ENCODE results near the gene PLXNB2.

PLXNB2 gene

DNA sequence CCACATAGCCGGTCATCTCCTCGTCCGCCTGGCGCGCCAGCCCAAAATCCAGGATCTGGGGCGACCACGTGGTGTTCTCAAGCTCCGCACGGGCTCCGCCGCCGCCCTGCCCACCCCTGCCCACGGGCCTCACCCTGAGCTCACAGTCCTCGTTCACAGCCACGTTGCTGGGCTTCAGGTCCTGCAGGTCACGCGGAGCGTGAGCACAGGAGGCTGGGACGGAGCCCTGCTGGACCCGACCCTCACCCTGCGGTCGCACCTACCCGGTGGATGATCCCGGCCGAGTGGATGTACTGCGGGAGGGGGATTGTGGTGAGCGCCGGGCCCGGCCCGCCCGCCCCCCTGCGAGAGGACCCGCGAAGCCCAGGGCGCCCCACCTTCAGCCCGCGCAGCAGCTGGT is 40.5 kb downstream of the PLXNB2 start:
- DNase-seq (ENCODE audit: low read depth in 3 of 3) = no peak

DNA sequence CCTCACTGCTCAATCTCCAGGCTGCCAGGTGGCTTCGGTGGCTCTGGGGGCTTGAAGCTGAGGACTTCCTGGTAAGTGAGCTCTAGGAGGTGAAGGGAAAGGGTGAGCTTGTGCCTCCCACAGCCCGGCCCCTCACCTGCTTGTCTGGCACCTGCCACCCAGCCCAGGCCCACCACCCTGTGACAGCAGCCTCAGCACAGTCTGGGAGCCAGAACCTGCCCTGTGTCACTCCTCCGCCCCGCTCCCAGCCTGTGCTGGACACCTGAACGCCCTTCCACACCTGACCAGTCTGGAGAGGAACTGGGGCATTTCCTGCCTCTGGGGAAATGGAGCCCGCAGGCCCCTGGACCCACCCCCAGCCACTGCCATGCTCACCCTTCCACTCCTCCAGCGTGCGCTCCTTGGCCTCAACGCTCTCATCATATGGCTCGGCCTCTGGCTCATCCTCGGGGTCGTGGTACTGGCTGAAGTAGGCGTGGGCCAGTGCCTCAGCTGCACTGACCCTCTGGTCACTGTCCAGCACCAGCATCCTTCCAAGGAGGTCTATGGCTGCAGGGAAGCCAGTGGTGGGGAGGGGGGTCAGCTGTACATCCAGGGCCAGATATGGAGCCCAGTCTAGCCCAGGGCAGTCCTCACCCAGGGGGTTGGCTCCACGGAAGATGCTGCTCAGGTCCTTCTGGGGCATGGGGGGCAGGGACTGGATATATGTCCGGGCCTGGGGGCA is 42.3 kb downstream of the PLXNB2 start:
- no peak for DNase-seq (ENCODE audit: low read depth in 3 of 3)

DNA sequence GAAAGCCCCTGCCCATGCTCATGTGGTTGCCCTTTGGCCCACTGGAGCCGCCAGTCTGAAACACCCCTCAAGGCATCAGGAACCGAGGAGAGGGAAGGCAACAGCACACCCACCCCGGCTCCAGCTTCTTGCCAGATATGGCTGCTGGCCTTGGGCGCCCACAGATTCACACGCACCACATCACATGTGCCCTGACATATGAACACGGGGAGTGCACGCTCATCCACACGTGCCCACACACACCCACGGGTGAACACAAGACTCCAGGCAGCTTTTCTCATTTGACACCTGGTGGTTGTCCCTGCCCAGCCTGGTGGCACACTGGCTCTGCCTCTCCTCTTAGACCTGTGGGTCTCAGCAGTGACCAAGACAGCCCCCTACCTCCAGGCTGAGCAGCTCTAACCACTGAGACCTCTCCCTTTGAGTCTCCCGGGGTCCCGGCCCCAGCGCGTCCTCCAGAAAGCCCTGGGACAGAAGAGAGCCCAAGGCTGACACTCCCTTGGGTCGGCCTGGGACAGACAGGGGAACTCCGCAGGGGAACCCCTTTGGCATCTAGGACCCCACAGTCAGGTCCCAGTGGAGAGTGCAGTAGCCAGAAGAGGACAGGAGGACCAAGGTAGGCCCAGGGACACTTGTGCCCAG is 43.2 kb downstream of the PLXNB2 start:
- no peak for DNase-seq (ENCODE audit: low read depth in 3 of 3)

DNA sequence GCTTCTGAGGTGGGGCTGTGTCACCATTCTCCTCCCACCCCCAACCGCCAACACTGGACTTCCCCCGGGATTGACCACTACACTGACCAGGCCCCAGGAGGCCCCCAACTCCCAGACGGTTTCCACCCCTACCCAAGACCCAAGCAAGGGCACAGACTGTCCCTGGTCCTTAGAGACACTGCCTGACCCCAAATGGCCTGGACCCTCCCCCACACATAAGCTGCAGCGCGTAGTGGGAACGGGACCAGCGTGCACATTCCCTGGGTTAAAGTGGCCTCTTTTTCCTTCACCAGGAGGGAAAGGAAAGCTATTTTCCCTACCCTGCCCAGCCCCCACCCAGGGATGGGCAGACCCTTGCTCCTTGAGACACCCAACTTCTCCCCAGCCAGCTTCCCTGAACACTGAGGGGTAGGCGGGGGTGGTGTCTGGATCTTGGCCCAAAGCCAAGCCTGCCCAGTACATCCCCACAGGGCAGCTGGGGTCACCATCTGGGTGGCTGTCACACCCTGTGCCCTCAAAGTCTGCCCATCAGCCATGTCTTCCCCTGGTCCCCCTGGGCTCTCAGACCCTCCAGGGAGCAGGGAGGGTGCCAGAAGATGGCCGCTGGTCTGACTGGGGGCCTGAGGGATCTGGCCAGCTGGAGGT is 44.4 kb downstream of the PLXNB2 start:
- DNase-seq (ENCODE audit: low read depth in 3 of 3) = no peak

DNA sequence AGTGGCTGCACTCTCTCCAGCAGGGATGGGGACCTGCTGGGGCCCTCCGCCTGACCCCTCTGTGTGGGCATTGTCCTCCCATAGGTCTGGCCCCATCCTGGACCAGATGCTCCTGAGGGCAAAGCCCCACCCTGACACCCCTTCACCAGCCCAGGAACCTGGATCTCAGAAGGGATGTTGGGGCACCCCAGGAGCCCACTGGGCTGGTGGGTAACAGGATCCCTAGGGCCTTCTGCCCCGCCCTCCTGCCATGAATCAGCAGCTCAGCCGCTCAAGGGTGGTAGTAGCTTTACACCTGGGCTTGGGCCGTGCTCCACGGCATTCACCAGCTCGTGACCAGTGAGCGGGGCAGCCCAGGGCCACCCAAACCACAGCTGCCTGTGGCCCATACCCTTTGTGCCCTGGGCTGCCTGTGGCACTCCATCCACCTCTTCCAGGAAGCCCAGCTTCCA is 45.0 kb downstream of the PLXNB2 start:
- DNase-seq (ENCODE audit: low read depth in 3 of 3) = no peak

DNA sequence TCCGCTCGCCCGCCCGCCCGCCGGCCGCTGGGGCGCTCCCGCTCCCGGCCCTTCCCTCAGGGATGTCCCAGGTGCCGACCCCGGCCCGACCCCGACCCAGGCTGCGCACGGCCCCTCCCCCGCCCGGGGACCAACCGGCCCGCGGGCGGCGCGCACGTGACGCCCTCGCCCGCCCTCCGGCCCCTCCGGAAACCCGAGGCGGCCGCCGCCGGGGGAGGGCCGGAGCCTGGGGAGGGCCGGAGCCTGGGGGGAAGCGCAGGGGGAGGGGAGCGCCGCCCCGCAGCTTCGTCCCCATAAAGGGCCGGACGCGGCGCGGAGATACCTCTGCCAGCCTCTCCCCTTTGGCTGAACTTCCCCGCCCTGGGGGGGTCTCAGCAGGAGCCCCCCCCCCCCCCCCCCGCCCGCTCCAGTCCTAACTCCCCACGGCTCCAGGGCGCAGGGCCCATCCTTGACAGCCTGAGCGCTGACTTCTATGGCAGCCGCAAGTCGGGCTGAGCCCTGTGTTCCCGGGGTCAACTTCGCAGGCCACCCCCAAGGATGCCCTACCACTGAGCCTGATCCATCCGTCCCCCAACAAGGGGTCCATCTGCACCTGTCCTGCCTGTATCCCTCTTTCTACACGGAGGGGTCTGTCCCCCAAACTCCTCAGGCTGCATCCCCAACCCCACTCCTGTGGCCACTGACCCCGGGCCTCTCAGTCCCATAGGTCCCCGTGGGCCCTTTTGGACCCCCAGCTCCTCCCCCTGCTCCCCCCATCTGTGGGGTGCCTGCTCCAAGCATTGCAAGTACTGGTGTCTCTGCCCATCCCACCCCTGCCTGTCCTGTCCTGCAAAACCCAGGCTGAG is 45.6 kb downstream of the PLXNB2 start, which contains the start of gene MAPK12:
TSS of gene MAPK12 (minus strand) at position 69 of the 845 bp plus-strand sequence. CDS start 174 bp downstream, outside the sequence.
- no peak for DNase-seq (ENCODE audit: low read depth in 3 of 3)

DNA sequence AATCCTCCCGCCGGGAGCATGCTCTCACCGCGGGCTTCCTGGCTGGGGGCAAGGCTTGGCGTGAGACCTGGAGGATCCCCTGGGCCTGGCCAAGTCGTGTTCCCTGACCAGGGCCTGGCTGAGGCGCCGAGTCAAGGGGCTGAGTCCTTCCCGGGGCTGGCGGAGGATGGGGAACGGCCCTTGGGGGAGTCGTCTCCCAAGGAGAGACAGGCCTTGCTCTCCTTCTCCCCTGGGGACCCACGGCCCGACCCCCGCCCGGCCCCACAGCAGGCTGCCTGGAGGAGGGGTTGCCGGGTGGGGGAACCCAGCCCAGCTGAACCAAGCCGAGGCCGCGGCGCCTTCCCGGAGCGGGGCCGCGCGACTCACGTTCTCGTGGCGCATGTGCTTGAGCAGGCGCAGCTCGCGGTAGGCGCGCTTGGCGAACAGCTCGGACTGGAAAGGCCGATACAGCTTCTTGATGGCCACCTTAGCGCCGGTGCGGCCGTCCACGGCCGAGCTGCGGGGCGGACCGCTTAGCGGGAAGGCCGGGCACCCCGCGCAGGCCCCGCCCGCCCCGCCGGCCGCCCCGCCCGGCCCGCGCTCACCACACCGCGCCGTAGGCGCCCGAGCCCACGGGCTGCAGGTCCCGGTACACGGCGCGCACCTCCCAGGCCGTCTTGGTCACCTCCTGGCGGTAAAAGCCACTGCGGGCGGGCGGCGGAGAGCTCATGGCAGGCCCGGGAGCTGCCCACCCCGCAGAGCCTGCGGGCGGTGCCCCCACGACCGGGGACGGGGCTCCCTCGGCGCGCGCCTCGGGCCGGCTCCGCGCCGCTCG is 46.4 kb downstream of the PLXNB2 start:
- peak in 1 of 3 experiments; percentile 37 for DNase-seq (ENCODE audit: low read depth in 3 of 3)

DNA sequence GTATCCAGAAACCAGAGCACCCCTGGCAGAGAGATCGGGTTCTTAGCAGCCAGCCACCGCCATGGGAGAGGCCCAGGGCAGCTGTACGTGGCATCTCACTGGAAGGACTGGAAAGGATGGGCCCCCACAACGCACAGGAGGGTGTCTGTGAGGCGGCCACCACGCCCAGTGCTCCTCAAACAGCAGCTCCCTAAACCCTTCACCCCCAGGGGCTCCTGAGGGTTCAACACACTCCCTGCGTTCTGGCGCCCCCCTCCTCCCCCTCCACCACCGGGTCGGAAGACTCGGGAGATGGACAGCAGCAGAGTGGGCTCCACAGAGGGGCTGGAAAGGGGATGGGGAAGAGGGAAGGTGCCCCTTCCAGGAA is 47.0 kb downstream of the PLXNB2 start:
- no peak for DNase-seq (ENCODE audit: low read depth in 3 of 3)

DNA sequence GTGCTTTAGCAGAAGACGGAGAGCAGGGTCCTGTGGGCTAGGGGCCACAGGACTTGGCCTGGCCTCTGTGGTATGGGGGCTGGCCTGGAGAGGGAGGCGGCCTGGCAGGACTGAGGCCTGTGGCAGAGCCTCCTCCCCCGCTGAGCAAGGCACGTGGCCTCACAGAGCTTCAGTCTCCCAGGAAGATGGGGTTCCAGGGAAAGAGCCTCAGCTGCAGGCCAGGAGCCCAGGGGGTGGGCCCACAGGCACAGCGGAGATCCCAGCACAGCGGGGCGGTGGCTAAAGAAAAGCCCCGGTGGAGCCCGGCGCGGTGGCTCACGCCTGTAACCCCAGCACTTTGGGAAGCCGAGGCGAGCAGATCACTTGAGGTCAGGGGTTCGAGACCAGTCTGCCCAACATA is 48.1 kb downstream of the PLXNB2 start:
- no peak for DNase-seq (ENCODE audit: low read depth in 3 of 3)

DNA sequence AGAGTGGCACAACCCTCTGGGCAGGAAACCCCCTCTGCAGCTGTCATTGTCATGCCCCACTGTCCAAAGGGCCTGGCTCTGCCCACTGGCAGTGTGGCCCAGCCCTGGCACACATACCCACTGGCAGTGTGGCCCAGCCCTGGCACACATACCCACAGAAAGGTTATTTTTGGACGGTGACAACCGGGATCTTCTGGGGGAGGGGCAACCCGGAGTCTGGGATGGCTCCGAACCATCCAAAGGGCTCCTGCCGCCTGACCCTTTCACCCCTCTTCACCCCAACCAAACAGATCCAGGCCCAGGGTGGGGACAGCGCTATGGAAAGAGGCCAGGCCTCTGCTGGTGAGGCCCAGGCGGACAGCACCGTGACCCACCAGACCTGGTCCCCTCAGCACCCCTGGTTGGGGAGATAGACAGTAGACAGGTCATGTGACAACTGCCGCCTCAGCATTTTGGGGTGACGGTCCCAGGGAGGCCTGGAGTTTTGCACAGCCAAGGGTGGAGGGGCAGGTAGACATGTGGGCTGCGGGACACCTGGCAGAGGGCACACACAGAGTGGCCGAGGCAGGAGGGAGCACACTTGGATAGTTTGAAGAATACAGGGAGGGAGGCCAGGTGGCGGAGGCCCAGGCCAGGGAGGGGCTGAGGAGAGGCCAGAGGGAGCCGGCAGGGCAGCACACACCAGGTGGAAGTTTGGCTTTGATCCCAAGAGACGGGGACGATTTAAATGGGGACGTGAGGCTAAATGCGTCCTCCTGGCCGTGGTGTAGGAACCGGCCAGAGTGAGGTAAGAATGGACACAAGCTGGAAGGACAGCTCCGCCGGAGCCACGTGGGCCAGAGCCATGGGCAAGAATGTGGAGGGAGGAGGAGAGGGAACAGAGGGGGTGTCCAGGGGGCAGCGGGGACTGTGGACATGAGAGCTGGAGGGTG is 48.8 kb downstream of the PLXNB2 start:
- no peak for DNase-seq (ENCODE audit: low read depth in 3 of 3)

DNA sequence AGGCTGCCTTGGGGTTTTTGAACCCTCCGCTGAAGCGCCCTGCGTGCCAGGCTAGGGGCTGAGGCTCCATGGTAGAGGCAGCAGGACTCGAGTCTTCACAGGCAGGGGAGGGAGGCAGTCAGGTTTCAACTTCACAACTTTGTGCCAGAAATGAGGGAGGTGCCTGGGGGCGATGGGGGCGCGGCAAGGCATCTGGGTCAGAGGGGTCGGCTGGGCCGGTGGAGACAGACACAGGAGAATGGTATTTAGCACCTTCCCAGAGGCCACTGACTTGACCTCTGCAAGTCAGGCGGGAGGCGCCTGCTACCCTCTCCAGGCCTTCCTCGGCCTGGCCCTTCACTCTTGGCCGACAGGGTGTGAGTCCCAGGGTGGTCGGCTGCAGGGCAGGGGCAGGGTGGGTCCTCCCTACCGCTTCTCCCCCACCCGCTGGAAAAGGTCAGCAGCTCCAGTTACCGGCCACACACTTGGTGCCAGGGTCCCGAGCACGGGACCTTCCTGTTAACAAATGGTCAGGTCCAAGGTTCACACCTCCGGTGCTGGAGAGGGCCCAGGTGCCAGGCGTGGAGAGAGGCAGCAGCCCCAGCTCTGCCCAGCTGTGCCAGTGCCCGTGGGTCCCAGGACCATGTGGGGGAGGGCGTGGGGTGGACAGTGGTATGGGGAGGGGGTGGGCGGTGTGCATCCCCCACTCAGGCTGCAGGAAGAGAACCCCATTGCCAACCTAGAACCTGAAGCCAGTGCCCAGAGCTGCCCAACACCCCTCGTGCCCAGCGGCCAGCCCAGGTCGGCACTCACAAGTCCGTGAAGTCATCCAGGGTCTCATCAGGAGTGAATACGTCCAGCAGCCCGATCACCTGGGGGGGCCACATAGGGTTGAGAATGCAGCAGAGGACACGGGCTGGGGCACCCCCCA is 49.7 kb downstream of the PLXNB2 start:
- no peak for DNase-seq (ENCODE audit: low read depth in 3 of 3)

DNA sequence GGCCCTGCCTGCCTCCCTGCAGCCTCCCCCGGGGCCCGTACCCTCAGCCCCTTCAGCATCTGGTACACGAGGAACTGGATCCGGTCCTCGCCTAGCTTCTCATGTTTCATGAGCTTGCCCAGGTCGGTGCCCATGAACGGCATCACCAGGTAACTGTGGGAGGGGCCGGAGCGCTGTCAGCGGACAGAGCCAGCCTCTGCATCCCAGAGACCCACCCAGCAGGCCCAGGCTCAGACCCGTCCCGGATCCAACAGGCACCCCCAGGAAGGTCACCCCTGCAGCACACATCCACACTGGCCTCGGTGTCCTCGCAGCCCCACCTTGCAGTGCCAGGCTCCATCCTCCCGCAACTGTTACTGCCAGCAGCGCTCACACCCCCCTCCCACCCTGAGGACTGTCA is 50.4 kb downstream of the PLXNB2 start:
- DNase-seq (ENCODE audit: low read depth in 3 of 3) = no peak

DNA sequence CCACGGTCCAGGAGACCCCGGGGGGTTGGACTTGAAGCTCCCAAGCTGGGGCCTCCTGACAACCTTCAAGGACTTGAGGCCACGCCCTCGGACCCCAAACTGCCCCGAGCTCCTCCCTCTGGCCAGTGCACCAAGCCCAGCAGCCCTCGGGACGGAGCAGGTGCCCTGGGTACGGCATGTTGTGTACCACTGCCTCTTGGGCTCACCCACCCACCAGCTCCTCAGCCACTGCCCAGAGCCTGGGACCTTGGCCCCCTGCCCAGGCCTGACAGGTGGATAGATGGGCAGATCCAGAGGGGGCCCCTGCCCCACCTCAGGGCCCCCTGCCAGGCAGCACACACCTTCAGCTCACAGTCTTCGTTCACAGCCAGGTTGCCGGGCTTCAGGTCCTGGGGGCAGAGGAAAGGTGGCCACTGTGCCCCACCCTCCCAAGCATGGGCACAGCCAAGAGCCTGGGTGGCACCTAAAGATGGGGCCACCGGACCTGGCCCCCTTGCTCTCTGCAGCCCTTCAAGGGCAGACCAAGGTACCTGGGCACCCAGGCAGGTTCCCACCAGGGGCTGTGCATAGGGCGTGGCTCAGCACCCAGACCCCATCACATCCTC is 51.1 kb downstream of the PLXNB2 start:
- DNase-seq (ENCODE audit: low read depth in 3 of 3) = no peak

DNA sequence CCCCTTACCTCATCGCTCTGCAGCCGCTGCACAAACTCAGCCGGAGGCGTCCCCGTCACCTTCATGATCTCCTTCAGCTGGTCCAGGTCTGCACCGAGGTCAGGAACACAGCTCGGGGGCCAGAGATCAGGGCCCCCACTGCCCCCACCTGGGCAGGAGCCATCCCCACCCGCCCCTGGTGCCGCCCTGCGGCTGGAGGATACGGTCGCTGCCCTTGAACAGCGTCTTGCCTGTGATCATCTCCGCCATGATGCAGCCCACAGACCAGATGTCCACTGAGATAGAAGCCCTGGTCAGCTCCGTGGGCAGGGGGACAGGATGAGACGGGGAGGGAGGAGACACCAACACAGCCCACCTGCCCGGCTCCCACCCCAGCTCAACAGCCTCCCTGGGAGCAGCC is 51.8 kb downstream of the PLXNB2 start:
- DNase-seq (ENCODE audit: low read depth in 3 of 3) = no peak

DNA sequence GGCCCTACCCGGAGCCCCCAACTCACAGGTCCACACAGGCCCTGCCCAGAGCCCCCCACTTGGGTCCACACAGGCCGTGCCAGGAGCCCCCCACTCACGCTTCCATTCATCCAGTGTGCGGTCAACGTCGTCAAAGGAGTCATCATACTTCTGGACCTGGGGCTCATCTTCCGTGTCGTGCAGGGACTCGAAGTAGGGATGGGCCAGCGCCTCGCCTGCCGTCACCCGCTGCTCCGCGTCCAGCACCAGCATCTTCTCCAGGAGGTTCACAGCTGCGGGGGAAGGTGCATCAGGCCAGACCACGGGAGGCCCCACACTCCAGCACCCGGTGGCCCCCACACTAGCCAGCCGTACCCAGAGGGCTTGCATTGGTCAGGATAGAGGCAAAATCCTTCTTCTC is 52.3 kb downstream of the PLXNB2 start:
- DNase-seq (ENCODE audit: low read depth in 3 of 3) = no peak

DNA sequence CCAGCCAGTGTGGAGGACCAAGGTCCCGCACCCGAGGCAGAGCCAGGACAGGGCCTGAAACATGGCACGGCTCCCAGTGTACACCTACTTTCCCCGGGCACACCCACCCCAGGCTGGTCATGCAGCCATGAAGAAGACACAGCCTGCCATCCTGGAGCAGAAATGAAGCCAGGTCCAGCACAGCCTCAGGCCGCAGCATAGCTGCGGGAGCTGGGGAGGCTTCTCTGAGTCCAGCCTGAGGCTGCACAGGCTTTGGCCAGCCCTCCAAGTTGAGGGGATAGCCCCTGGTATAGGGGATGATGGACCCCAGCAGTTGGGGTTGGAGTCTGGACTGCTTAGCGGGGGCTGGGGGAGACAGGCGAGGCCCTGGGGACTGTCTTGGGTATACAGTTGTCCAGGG is 53.5 kb downstream of the PLXNB2 start:
- DNase-seq (ENCODE audit: low read depth in 3 of 3) = no peak

DNA sequence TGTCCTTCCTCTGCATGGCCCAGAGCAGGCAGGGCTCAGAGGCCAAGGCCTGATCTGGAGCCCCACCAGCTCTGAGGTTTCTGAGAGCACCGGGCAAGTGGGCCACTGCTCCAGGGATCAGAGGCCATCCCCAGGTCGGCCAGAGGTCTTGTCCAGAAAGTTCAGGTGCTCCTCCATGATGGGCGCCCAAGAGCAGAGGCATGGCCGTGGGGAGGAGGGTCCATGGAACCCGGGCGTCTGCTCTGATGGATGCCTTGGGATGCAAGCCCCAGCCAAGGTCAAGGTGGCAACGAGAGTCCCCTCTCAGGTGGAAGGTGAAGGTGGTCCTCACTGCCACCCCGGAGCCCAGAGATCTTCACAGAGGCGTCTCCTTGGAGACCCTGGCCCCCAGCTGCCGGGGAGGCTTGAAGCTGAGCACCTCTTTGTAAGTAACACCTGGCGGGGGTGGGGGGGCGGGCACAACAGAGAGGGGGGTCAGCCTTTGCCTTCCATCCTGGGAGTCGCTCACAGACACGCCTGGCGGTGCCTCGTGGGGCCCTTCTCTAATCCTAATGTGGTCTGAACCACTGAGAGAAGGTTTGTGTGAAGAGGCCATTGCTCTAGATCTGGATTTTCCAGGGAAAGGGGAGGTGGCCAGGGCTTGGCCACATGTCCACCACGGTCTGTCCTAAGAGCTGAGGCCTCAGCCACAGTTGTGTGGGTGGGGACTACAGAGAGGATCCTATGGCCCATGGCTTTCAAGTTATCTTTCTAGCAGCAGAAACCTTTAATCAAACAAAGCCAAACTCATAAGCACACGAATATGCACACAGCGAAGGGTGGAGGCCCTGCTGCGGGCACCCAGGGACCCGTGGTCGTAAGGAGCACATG is 54.2 kb downstream of the PLXNB2 start:
- no peak for DNase-seq (ENCODE audit: low read depth in 3 of 3)

All from stimulated activated CD4-positive, alpha-beta T cell treated with anti-CD3 and anti-CD28 coated beads, TNF-alpha, amount 100 ng/mL, for 24 hours (primary cell).